Upper lobe of left lung (tissue), 4 donors: ENCODE data around the gene PTGIS.

Experiments
- EP300 ChIP-seq, 4 donors: sonication (generic); formaldehyde crosslinking; IDR thresholded peaks; one replicate each; pipeline ENCODE4 v1.5.1; 2017; ENCODE audit warnings: antibody characterized with exemption in 4 of 4, control low read depth in 2 of 4
- POLR2A ChIP-seq, 4 donors: fragments of 450-650 bp; IDR thresholded peaks; one replicate each; pipeline ENCODE4 v1.5.1; 2016 to 2017; ENCODE audit warnings: antibody characterized with exemption in 4 of 4, mild to moderate bottlenecking in 2 of 4
- POLR2AphosphoS5 ChIP-seq, 2 donors: sonication (generic); formaldehyde crosslinking; IDR thresholded peaks; one replicate each; pipeline ENCODE4 v1.5.1; 2017; ENCODE audit warnings: antibody characterized with exemption in 2 of 2
- TF ChIP-seq, protein P1 (sequence below), 6 experiments: fragments of 450-650 bp in 4 of 6; fragments of 200-600 bp in 2 of 6; sonication (generic) in 2 of 6; IDR thresholded peaks; one replicate each; pipeline ENCODE4 v1.5.1; 2016 to 2019; ENCODE audit warnings: antibody characterized with exemption in 6 of 6

DNA sequence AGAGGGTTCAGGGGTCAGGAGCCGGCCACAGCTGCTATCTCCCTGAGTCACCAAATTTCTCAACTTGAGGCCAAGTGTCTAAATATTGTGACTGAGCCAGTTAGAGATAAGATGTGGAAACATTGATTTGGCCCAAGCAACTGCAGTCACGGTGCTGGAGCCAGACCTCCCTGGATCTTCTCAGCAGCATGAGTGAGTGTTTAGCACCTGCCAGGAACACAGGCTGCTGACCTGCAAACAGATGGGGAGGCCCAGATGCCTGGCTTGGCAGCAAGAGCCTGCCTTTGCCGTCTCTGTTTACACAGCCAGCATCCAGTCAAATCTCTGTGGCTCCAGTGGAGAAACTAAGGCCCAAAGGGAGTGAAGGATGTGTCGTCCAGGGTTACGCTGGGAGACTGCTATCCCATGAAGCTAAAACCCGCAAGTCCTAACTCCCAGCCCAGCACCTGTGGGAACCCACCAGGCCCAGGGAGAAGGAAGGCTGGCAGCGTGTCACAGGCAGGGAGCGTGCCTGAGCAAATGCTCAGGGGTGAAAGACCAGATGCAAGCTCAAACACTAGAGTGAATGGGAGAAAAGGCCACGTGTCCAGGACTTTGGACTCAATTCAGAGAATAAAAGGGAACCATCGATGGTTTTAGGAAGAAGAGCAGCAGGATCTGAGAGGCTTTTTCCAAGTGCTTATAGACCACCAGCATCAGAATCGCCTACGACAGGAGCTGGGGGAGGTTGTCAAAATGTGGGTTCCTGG is 15.9 kb upstream of the PTGIS start:
- TF ChIP-seq, protein P1, sequence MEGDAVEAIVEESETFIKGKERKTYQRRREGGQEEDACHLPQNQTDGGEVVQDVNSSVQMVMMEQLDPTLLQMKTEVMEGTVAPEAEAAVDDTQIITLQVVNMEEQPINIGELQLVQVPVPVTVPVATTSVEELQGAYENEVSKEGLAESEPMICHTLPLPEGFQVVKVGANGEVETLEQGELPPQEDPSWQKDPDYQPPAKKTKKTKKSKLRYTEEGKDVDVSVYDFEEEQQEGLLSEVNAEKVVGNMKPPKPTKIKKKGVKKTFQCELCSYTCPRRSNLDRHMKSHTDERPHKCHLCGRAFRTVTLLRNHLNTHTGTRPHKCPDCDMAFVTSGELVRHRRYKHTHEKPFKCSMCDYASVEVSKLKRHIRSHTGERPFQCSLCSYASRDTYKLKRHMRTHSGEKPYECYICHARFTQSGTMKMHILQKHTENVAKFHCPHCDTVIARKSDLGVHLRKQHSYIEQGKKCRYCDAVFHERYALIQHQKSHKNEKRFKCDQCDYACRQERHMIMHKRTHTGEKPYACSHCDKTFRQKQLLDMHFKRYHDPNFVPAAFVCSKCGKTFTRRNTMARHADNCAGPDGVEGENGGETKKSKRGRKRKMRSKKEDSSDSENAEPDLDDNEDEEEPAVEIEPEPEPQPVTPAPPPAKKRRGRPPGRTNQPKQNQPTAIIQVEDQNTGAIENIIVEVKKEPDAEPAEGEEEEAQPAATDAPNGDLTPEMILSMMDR (IDR thresholded peaks at IDR 0.05): no peak
- TF ChIP-seq POLR2AphosphoS5 (IDR thresholded peaks at IDR 0.05) (peak; percentile 61 to 62), POLR2A (IDR thresholded peaks at IDR 0.05) (no peak), EP300 (IDR thresholded peaks at IDR 0.05) (peak in 2 of 4 donors; percentile 30 to 51)
